ENCODE measurements around the gene WWC1.

WWC1 gene

GRCh38 chr5:168455201-168455600 lies 163.8 kb downstream of the WWC1 start:
- no peak for DNase-seq

DNA sequence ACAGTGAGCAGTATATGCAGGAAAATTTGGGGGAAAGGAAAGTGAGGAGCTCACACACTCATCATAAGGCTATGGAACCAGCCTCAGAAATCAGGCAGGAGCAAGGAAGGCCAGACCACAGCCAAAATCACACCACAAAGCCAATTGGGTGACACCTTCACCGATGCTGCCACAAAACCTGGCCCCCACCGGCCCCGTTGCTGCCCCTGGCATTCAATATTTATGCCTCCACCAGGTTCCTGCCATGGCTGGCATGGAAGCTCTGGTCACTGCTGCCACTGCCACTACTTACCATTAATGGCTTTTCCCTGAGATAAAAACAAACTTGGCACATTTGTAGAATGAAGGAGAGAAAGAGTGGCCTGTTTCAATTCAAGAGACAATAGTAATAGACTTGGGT lies 166.1 kb downstream of the WWC1 start:
- no peak for DNase-seq

DNA sequence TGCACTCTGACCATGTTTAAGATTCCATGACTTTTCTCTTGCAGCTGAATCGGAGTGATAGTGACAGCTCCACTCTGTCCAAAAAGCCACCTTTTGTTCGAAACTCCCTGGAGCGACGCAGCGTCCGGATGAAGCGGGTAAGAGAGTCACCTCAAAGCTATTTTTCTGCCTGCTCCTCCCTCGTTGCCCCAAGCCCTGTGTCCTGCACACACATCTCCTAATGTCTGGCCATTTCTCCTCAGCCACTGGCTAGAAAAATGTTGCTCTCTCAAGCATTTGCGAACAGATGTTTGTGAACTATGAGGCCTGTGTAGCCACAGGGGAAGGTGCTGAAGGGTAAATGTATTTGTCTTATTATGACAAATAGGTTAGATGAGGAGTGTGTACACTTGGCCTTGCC lies 169.2 kb downstream of the WWC1 start:
- no peak for DNase-seq

DNA sequence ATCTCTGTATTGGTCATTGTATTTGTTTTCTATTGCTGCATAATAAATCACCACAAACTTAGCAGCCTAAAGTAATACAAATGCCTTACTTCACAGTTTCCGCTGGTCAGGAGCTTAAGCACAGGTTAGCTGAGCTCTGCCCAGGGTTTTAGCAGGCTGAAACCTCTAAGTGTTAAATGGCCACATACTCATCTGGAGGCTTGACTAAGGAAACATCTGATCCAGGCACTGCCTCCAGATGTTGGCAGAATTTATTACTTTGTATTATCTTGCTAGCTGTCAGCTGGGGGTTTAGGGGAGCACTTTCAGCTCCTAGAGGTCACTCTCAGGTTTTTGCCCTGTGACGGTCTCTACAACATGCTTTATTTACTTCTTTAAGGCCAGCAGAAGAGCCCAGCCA lies 171.6 kb downstream of the WWC1 start:
- no peak for DNase-seq

DNA sequence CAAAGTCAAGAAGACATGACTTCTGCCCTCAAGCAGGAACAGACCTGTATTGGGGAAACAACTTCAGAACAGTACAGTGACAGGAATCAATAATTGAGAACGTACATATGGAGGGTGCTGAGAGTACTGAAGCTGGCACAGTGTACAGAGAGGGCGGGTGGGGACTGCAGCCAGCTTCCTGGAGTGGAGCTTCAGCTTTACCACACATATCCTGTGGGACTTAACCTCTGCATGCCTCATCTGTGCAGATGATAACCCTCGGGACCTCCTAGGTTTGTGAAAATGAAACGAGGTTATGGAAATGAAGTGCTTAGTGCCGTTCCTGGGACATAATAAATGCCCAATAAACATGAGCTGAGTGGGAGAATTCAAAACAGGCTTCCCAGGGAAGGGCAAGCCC lies 172.8 kb downstream of the WWC1 start:
- no peak for DNase-seq

DNA sequence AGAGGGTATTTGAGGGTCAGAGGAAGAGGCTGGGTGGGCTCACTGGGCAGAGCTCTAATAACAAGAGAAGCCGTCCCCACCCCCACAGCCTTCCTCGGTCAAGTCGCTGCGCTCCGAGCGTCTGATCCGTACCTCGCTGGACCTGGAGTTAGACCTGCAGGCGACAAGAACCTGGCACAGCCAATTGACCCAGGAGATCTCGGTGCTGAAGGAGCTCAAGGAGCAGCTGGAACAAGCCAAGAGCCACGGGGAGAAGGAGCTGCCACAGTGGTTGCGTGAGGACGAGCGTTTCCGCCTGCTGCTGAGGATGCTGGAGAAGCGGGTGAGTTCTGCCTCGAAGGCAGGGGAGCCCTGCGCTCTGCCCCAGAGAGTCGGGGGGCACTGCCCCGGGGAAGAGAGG lies 173.2 kb downstream of the WWC1 start:
- DNase-seq: no peak

- DNase-seq: peak; percentile 66
Measured at GRCh38 chr5:168467755-168468330, 176.4 kb downstream of the WWC1 start.

DNA sequence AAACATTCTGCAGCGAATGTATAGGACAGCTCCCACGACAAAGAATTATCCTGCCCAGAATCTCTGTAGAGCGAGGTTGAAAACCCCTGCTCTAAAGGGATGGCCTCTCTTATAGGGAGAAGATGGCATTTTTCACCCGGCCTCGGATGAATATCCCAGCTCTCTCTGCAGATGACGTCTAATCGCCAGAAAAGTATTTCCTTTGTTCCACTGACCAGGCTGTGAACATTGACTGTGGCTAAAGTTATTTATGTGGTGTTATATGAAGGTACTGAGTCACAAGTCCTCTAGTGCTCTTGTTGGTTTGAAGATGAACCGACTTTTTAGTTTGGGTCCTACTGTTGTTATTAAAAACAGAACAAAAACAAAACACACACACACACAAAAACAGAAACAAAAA lies 177.4 kb downstream of the WWC1 start:
- DNase-seq: no peak

GRCh38 chr5:168469816-168470215 lies 178.4 kb downstream of the WWC1 start:
- DNase-seq: no peak

- DNase-seq: no peak
Measured at GRCh38 chr5:168471785-168472184, 180.3 kb downstream of the WWC1 start.

DNA sequence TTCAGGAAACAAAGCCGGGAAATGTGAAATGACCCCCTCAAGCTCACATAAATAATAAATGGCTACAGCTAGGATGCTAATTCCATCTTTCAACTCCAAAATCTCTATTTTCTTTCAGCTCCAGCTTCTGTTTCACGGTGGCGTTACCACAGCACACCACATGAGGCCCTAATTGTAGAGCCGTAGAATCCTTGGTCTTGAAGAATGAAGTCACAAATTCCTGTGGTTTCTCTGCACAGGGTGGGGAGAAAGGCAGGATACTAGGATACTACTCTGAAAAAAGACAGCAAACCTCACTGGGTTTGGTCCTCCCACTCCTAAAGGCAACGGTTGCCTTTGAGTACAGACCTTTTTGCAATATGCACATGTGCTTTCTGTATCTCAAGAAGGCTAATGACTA lies 180.9 kb downstream of the WWC1 start:
- DNase-seq: no peak

DNA sequence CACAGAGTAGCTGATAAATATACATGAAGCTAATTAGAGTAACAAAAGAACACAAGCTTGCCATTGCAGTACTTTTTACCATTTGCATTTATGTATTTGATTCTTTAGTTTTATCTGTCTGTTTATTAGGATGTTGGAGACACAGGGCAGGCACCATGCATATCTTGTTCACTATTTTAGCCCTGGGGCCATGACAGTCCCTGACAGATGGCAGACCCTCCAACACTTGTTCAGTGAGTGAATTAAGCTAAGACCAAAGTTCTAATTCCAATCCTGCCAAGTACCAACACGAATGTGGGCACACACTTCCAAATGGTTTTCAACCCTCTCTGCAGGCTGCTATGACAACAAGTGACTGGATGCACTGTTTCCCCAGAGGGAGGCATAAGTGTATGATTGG lies 182.9 kb downstream of the WWC1 start:
- DNase-seq: no peak

- no peak for DNase-seq
Measured at GRCh38 chr5:168477060-168477459, 185.6 kb downstream of the WWC1 start.

GRCh38 chr5:168479166-168479565 lies 187.7 kb downstream of the WWC1 start:
- no peak for DNase-seq

DNA sequence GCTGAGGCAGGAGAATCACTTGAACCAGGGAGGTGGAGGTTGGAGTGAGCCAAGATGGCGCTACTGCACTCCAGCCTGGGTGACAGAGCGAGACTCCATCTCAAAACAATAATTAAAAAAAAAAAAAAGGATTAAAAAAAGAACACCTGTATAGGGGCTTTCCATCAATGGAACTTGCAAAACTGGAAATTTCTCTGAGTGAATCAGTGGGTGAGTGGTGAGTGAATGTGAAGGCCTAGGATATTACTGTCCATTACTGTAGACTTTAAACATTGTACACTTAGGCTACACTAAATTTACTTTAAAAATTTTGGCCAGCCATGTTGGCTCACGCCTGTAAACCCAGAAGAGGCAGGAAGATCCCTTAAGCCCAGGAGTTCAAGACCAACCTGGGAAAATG lies 189.2 kb downstream of the WWC1 start:
- DNase-seq: no peak

DNA sequence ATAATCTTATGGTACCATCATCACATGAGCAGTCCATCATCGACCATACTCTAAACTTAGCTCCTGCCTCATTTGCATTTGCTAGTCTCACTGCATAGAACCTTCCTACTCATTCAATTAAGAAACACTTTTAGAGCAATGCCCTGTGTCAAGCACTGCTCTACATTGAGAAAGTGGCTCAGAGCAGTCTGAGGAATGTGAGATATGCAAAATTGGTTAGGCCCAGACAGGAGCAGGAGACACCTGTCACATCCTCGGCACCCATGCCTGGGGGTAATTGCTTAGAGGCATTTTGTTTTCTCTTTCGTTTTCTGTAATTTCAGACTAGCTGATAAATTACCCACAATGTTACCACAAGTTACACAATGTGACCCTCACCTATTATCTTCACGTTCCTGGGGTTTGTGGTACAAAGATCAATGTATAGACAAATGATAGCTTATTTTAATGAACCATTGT lies 189.9 kb downstream of the WWC1 start:
- no peak for DNase-seq

DNA sequence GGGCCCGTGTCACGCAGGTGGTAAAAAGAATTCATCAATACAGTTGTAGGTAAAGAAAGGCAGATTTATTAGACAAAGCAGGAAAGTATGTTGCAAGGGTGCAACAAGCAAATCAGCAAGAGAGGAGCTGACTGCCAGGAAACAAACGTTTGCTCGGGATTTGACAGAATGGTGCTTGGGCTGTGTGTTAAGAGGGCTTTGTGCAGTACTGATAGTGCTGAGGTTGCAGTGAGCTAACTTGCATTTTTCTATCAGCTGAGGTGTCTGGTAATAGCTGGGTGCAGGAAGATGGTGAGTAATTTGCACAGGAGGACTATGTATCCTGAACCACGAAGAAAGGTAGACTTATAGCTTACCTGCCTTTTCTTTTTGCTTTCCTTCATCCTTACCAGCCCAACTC lies 190.9 kb downstream of the WWC1 start:
- DNase-seq: no peak

- peak; percentile 93 for DNase-seq
Measured at GRCh38 chr5:168486136-168486879, 194.9 kb downstream of the WWC1 start, which contains the start of gene RARS1. Gene RARS1, plus strand, starts transcription at chr5:168486471. Its CDS starts 28 bp downstream, at chr5:168486499.

- DNase-seq: no peak
Measured at GRCh38 chr5:168489059-168489458, 197.6 kb downstream of the WWC1 start.

DNA sequence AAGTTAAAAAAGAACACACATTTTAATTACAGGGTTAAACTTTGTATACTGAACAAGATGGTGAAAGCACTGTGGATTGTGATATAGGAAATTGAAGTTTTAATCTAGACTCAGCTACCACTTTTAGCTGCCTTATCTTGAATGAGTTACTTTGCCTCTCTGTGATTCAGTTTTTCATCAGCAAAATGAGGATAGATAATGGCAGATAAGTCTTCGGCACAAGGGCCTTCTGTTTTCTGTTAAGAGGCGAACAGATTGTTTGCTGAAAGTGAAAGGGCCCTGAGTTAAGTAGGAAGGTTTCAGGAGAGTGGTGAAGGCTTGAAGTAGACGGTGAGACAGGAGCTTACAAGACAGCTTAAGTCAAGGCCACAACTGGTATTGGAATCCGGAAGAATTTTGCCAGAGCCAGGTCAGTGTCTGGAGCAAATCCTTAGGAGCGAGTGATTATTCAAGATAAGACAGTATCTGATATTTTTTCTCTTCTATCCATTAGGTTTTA lies 202.7 kb downstream of the WWC1 start:
- DNase-seq: no peak

DNA sequence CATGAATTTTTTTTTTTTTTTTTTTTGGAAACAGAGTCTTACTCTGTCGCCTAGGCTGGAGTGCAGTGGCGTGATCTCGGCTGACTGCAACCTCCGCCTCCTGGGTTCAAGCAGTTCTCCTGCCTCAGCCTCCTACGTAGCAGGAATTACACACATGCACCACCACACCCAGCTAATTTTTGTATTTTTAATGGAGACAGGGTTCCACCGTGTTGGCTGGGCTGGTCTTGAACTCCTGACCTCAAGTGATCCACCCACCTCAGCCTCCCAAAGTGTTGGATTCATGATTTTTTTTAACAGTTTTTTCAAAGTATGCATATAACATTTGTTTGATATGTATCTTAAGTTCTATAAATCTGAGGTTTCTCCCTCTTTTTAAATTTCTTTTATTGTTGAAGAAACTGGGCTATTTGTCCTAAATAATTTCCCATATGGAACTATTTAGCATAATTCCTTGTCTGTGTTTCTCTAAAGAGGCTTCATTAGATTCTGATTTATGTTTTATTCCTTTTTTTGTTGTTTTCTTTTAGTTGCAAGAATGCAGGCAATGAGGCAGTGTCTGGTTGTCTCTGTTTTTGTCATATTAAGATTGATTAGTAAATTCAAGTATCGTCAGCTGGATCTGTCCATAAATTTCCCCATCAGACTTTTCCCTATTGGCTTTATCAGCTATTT lies 211.3 kb downstream of the WWC1 start:
- no peak for DNase-seq

DNA sequence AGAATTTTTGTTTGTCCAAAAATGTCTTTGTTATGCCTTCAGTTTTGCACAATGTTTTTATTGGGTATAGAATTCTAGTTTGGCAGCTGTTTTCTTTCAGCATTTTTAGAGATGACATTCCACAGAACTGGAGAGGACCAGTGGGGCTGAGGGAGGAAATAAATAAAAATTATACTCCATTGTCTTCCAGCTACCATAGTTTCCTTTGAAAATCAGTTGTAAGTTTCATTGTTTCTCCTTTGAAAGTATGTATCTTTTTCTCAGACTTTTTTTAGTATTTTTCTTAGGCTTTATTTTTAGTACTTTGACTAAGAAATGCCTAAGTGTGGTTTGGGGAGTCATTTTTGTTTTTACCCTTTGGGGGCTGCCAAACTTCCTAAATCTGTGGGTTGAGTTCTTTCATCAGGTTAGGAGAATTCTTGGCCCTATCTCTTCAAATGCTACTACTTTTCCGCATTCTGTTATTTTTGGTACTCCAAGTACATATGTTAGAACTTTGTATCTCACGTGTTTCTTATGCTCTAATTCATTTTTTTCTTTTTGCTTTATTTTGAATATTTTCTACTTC lies 222.5 kb downstream of the WWC1 start:
- no peak for DNase-seq
